ENCODE measurements around the gene IGFL1. TPM values are rescaled to one million over a fixed set of nuclear protein-coding genes. Genes with fewer than 3 reads are reported as not detected.
A peak's percentile ranks its signal among the peaks of the same experiment; 100 is the strongest.

IGFL1 gene
- total and polyA plus RNA-seq, 10 of the 15 experiments (the other 5 are each of a cell fraction or from before 2014, with no cell fraction given) = not detected

GRCh38 chr19:46254776-46255175 lies 25.2 kb downstream of the IGFL1 start:
- 38% methylated on average over 4 of the region's 4 CpGs for WGBS (ENCODE audit: insufficient coverage, insufficient replicate concordance, low lambda C conversion rate, missing lambda C conversion rate)
- in situ Hi-C loops (cut with MboI) = no loop called here
- Histone ChIP-seq H4K20me1 (ENCODE audit: control insufficient read depth, insufficient read depth) (no peaks in the 10 kb centered on the region), H3K36me3 (ENCODE audit: control insufficient read depth in 2 of 2, insufficient read depth in 2 of 2, low read length in 1 of 2) (no peaks in the 10 kb centered on the region), H3K27me3 (replicated peaks in 1 of 2; ENCODE audit: control insufficient read depth in 2 of 2, insufficient read depth in 2 of 2, low read length in 1 of 2) (no peaks in the 10 kb centered on the region), H3K27ac (ENCODE audit: control insufficient read depth, insufficient read depth) (no peak overlapping the region), H3K79me2 (ENCODE audit: control insufficient read depth, insufficient read depth, low read length) (no peaks in the 10 kb centered on the region), H3K9me3 (replicated peaks; ENCODE audit: control insufficient read depth, insufficient read depth, low read length) (no peaks in the 10 kb centered on the region), H2AFZ (ENCODE audit: control insufficient read depth, low read depth, low read length) (no peak overlapping the region), H3K4me3 (no peak overlapping the region), H3K4me1 (ENCODE audit: control insufficient read depth, insufficient read depth, low read length) (no peaks in the 10 kb centered on the region), H3K9ac (ENCODE audit: control insufficient read depth, insufficient read depth, low read length) (no peak overlapping the region), H3K4me2 (ENCODE audit: control insufficient read depth, insufficient read depth) (no peak overlapping the region)
- BruUV-seq (replicated peaks) = no TSS peak
- ChIA-PET CTCF (interaction anchor here (1.1 to 1.6 kb wide), 2 partner anchors 10 to 165 kb away, joined by 3 to 5 read pairs; no protein-coding TSS in a partner anchor), RAD21 (ENCODE audit: unreplicated experiment) (no interaction called here), POLR2A (no interaction called here), SMC1A (ENCODE audit: uncharacterized antibody, unreplicated experiment) (no interaction called here)
- intact Hi-C loops (cut with micrococcal nuclease; ENCODE audit: unreplicated experiment) = no loop called here
- ATAC-seq (no peak), DNase-seq (ENCODE audit: low read depth, low spot score) (no peak), FAIRE-seq (no peak)
- no peak for TF ChIP-seq SMAD5 (IDR thresholded peaks at IDR 0.05; ENCODE audit: low read depth)
- TF ChIP-seq POLR2AphosphoS2 (IDR thresholded peaks at IDR 0.05; ENCODE audit: low read depth, low read length) = no peak
- TF ChIP-seq BCL3 (IDR thresholded peaks at IDR 0.05; ENCODE audit: borderline replicate concordance, insufficient read depth, low read depth, low read length, poor library complexity, severe bottlenecking) = peak; percentile 44
- no peak for TF ChIP-seq NR2C1 (IDR thresholded peaks at IDR 0.05)

- H3K4me2 ChIP-seq (ENCODE audit: control insufficient read depth, insufficient read depth) = no peak overlapping the region
- TF ChIP-seq BCL11A (IDR thresholded peaks at IDR 0.05; ENCODE audit: low read depth, low read length) = no peak
- TF ChIP-seq SMARCA5 (IDR thresholded peaks at IDR 0.05) = no peak
- no peak for TF ChIP-seq CBX5 (IDR thresholded peaks at IDR 0.05; ENCODE audit: low read depth)
- no peak for TF ChIP-seq SMC3 (IDR thresholded peaks at IDR 0.05; ENCODE audit: borderline replicate concordance, low read length)
- TF ChIP-seq STAT1 (conservative IDR thresholded peaks at IDR 0.05) = no peak
- TF ChIP-seq PML (IDR thresholded peaks at IDR 0.05; ENCODE audit: low read length) = no peak
- no peak for TF ChIP-seq ZBTB40 (IDR thresholded peaks at IDR 0.05; ENCODE audit: borderline replicate concordance)
- no peak for TF ChIP-seq SPI1 (IDR thresholded peaks at IDR 0.05; ENCODE audit: borderline replicate concordance, insufficient read depth, low read depth, low read length)
Measured at GRCh38 chr19:46256855-46257254, 27.3 kb downstream of the IGFL1 start.

More at GRCh38 chr19:46256855-46257254, 27.3 kb downstream of the IGFL1 start:
- BruUV-seq (replicated peaks) = no TSS peak
- SMC1A ChIA-PET (ENCODE audit: uncharacterized antibody, unreplicated experiment) = no interaction called here
- Histone ChIP-seq H2AFZ (ENCODE audit: control insufficient read depth, low read depth, low read length) (no peak overlapping the region), H3K9me3 (replicated peaks; ENCODE audit: control insufficient read depth, insufficient read depth, low read length) (no peaks in the 10 kb centered on the region), H3K36me3 (ENCODE audit: control insufficient read depth in 2 of 2, insufficient read depth in 2 of 2, low read length in 1 of 2) (no peaks in the 10 kb centered on the region), H3K9ac (ENCODE audit: control insufficient read depth, insufficient read depth, low read length) (no peak overlapping the region), H4K20me1 (ENCODE audit: control insufficient read depth, insufficient read depth) (no peaks in the 10 kb centered on the region), H3K27me3 (replicated peaks in 1 of 2; ENCODE audit: control insufficient read depth in 2 of 2, insufficient read depth in 2 of 2, low read length in 1 of 2) (no peaks in the 10 kb centered on the region), H3K27ac (ENCODE audit: control insufficient read depth, insufficient read depth) (no peak overlapping the region), H3K79me2 (ENCODE audit: control insufficient read depth, insufficient read depth, low read length) (no peaks in the 10 kb centered on the region), H3K4me3 (no peak overlapping the region), H3K4me1 (ENCODE audit: control insufficient read depth, insufficient read depth, low read length) (no peaks in the 10 kb centered on the region)
- RAD21 ChIA-PET (ENCODE audit: unreplicated experiment) = interaction anchor here (1.0 kb wide), 1 partner anchor 24 kb away, joined by 3 read pairs; no protein-coding TSS in a partner anchor
- no peak for ATAC-seq
- POLR2A ChIA-PET = interaction anchor here (0.7 kb wide), 1 partner anchor 1594 kb away, joined by 3 read pairs; no protein-coding TSS in a partner anchor
- WGBS (ENCODE audit: insufficient coverage, insufficient replicate concordance, low lambda C conversion rate, missing lambda C conversion rate) = 33% methylated on average over 8 of the region's 8 CpGs
- CTCF ChIA-PET = interaction anchor here (1.2 kb wide), 1 partner anchor 179 kb away, joined by 3 read pairs; no protein-coding TSS in a partner anchor
- in situ Hi-C loops (cut with MboI) (no loop called here), intact Hi-C loops (cut with micrococcal nuclease; ENCODE audit: unreplicated experiment) (no loop called here)
- FAIRE-seq = no peak
- DNase-seq (ENCODE audit: low read depth, low spot score) = no peak

All from GM12878 (cell line).